Muscle layer of colon (tissue), 2 donors: ENCODE data around the gene TIGD7.

ENCODE experiments used
- H3K27ac ChIP-seq: one replicate; pipeline ENCODE4 v1.7.0; 2013; ENCODE audit warnings: low read depth, mild to moderate bottlenecking, low read length, moderate library complexity
- H3K27me3 ChIP-seq, 2 donors: one replicate each; pipeline ENCODE4 v1.7.0; 2013; ENCODE audit warnings: low read length in 2 of 2, mild to moderate bottlenecking in 2 of 2; ENCODE audit not compliant: insufficient read depth in 2 of 2, control insufficient read depth in 1 of 2
- H3K36me3 ChIP-seq: one replicate; pipeline ENCODE4 v1.7.0; 2013; ENCODE audit warnings: mild to moderate bottlenecking, low read length; ENCODE audit not compliant: insufficient read depth
- H3K4me1 ChIP-seq: one replicate; pipeline ENCODE4 v1.7.0; 2013; ENCODE audit warnings: mild to moderate bottlenecking, low read length; ENCODE audit not compliant: insufficient read depth
- H3K4me3 ChIP-seq, 2 donors: one replicate each; pipeline ENCODE4 v1.7.0; 2013; ENCODE audit warnings: low read length in 2 of 2, low read depth in 1 of 2, mild to moderate bottlenecking in 1 of 2, moderate library complexity in 1 of 2
- H3K9ac ChIP-seq: one replicate; pipeline ENCODE4 v1.7.0; 2013; ENCODE audit warnings: low read length
- H3K9me3 ChIP-seq: one replicate; pipeline ENCODE4 v1.7.0; 2013; ENCODE audit warnings: mild to moderate bottlenecking, low read length
- donor health status: abdominal sarcoma.
- donor health status: Adenocarcinoma of cecum.

The TIGD7 gene, protein sequence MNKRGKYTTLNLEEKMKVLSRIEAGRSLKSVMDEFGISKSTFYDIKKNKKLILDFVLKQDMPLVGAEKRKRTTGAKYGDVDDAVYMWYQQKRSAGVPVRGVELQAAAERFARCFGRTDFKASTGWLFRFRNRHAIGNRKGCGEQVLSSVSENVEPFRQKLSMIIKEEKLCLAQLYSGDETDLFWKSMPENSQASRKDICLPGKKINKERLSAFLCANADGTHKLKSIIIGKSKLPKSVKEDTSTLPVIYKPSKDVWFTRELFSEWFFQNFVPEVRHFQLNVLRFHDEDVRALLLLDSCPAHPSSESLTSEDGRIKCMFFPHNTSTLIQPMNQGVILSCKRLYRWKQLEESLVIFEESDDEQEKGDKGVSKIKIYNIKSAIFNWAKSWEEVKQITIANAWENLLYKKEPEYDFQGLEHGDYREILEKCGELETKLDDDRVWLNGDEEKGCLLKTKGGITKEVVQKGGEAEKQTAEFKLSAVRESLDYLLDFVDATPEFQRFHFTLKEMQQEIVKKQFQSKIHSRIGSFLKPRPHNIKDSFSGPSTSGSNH

DNA sequence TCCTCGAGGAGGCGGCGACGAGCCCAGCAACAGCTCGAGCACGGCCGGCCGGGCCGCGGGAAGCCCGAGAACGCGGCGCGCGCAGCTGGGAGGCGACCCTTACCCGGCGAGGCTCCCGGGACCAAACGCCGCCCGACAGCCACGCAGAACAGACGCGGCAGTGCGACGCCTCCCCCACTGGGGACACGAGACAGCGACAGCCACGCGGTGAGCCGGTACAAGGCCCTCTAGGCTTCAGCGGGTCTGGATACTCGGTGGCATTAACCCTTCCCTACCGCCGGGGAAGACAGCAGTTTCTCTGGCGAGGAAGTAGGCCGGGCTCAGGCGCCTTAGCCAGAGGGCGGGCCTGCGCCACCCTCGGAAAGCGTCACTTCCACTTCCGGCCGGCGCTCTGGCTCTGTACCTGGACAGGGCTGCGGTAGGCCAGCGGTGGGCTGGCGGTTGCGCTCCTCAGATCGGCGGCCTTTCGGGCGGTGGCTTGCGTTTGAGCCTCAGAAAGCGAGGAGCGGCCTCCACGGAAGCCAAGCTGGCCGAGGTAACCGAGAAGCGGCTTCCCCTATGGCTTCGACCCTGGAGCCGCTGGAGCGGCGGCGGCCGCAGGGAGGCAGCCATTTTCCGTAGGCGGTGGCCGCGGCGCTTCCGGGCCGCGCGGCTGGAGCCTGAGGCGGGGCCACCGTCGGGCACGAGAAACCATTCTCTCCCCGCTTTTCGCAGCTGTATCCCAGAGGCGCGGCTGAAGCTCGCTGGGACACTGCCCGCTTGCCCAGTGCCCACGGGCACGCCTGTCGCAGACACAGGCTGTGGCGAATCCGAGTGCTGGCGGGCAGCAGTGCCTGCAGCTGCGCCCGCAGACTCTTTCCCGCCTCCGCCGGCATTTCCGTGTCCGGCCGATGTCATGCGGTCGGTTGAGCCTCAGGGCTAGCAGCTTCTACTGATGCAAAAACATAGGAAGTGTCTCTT, at the start of gene TIGD7, which contains the start of gene ZNF75A:
TIGD7 (minus strand) TSS at position 322 of the 960 bp plus-strand sequence. CDS start 4,816 bp downstream, outside the sequence.
ZNF75A (plus strand) TSS at position 389 of the 960 bp plus-strand sequence. CDS start 2,932 bp downstream, outside the sequence.
- peaks cover 28% of the 10 kb centered on the region for H3K9me3 ChIP-seq
- peaks cover 13% of the 10 kb centered on the region for H3K4me1 ChIP-seq
- peaks cover 23% of the 10 kb centered on the region for H3K36me3 ChIP-seq
- H3K4me3 ChIP-seq, result peak within 1 kb of the TSS; percentile 63 to 66
- peak within 1 kb of the TSS; percentile 80 for H3K27ac ChIP-seq
- H3K27me3 ChIP-seq, result no peaks in the 10 kb centered on the region
- peak within 1 kb of the TSS; percentile 53 for H3K9ac ChIP-seq

DNA sequence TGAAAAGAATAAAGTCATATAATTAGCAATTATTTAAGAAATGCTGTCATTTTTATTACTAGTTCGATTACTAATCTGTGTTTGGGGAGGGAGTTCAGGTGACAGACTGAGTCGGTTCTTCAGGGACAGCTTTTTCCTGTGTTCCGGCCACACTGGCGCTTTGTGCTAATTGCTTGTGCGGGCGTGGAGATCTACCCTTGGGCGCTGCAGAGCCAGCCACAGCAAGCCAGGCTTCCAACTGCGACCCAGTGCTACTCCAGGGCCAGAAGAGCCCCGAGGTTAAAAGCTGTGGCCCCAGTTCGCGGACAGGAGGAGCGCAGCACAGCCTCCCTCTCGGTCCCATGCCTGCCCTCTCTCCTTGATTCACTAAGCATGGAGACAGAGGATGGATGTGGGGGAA, 43.9 kb upstream of the TIGD7 start:
- no peak overlapping the region for H3K9ac ChIP-seq
- H3K27me3 ChIP-seq, result no peaks in the 10 kb centered on the region
- no peaks in the 10 kb centered on the region for H3K9me3 ChIP-seq
- no peaks in the 10 kb centered on the region for H3K4me1 ChIP-seq
- no peaks in the 10 kb centered on the region for H3K36me3 ChIP-seq
- no peak overlapping the region for H3K4me3 ChIP-seq
- no peak overlapping the region for H3K27ac ChIP-seq

DNA sequence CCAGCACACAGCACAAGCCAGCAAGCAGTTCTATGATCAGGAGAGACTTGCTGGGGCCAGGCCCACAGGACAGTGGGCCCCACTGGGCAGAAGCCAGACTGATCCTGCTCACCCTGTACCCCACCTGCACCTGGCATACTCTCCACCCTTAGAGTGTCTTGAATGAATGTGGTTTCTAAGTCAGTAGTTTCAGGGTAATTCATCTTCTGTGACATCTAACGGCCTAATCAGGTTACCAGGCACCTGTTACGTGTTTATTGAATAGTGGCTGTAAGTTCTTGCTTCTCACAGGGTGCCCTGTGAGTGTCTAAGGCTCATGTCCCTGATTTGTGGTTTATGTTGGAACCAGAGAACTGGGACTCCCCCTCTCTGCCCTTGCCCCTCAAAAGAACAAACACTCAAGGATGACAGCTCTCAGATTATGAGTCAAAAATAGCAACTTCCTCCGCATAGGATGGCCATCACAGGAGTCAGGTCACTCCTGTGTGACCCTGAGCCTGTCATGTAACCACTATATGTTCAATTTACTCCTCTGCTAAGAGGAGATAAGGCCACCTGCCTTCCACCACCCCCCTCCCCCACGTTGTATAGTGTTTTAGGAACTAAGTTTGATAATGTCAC, 43.4 kb upstream of the TIGD7 start:
- Histone ChIP-seq H3K4me3 (no peak overlapping the region), H3K9ac (no peak overlapping the region), H3K27ac (no peak overlapping the region), H3K36me3 (no peaks in the 10 kb centered on the region), H3K9me3 (no peaks in the 10 kb centered on the region), H3K4me1 (no peaks in the 10 kb centered on the region), H3K27me3 (no peaks in the 10 kb centered on the region)

DNA sequence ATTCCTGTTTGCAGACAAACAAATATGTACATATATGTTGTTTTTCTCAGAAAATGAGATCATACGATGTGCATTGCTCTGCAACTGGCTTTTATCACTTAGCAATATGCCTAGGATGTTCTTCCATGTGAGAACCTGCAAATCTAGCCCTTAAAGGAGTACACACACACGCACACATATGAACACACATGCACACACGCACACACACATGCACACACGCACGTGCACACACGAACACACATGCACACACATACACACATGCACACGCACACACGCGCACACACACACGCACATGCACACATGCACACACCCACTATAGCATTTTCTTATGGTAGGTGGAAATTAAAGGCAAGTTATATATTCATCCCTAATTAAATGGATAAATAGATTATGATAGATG, 42.4 kb upstream of the TIGD7 start:
- no peaks in the 10 kb centered on the region for H3K36me3 ChIP-seq
- no peak overlapping the region for H3K9ac ChIP-seq
- no peaks in the 10 kb centered on the region for H3K4me1 ChIP-seq
- H3K4me3 ChIP-seq, result no peak overlapping the region
- no peaks in the 10 kb centered on the region for H3K27me3 ChIP-seq
- no peak overlapping the region for H3K27ac ChIP-seq
- no peaks in the 10 kb centered on the region for H3K9me3 ChIP-seq

DNA sequence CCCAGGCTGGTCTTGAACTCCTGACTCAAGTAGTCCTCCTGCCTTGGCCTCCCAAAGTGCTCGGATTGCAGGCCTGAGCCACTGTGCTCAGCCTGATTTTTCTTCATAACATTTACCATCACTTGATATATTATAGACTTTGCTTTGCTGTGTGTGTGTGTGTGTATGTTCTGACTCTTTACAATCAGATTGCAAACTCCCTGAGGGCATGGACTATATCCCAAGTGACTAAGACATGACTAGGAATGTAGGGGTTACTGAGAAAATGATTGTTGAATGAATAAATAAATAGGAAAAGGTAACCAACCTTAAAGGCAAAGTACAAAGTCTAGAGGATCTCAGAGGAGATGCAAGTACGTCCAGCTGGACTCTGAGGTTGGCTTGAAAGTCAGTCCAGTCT, 40.8 kb upstream of the TIGD7 start:
- H3K27ac ChIP-seq, result no peak overlapping the region
- no peaks in the 10 kb centered on the region for H3K9me3 ChIP-seq
- no peaks in the 10 kb centered on the region for H3K36me3 ChIP-seq
- no peak overlapping the region for H3K9ac ChIP-seq
- H3K4me3 ChIP-seq, result no peak overlapping the region
- no peaks in the 10 kb centered on the region for H3K27me3 ChIP-seq
- no peaks in the 10 kb centered on the region for H3K4me1 ChIP-seq

DNA sequence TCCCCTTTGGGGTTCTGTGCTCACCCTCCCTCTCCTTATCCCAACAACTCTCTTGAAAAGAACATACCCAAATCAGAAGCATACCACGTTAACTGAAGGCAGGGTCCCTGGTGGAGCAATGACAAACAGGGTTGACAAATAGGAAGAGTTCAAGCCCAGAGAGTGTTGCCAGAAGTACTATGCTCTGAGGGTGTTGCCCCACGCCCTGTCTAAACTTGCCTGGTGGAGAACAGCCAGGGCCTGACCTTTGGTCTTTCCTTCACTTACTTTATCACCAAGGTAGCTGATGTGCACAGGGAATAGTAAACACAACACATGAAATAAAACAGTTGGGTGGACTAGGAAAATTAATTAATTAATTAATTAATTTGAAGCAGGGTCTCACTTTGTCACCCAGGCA, 23.4 kb upstream of the TIGD7 start:
- no peak overlapping the region for H3K4me3 ChIP-seq
- no peaks in the 10 kb centered on the region for H3K27me3 ChIP-seq
- no peaks in the 10 kb centered on the region for H3K4me1 ChIP-seq
- no peak overlapping the region for H3K27ac ChIP-seq
- H3K36me3 ChIP-seq, result no peaks in the 10 kb centered on the region
- no peak overlapping the region for H3K9ac ChIP-seq
- H3K9me3 ChIP-seq, result no peaks in the 10 kb centered on the region

DNA sequence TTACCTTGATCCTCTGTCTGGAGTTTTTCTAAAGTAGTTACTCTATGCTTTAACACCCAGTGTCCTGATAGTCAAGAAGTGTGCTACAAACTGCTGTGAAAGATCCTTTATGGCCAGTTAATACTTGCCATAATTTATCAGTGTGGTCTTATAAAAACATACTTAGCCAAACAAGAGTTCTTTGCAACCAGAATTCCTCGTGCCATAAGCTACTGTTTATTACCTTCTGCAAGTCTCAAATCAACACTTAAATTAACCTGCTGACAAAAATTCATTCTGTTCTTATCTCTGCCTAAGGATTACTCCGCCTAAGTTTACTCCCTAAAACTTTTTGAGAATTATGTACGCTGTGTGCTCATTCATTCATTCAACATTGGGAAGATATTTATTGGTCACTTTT, 22.9 kb upstream of the TIGD7 start:
- H3K36me3 ChIP-seq, result no peaks in the 10 kb centered on the region
- H3K4me1 ChIP-seq, result no peaks in the 10 kb centered on the region
- no peak overlapping the region for H3K9ac ChIP-seq
- H3K4me3 ChIP-seq, result no peak overlapping the region
- no peak overlapping the region for H3K27ac ChIP-seq
- no peaks in the 10 kb centered on the region for H3K27me3 ChIP-seq
- no peaks in the 10 kb centered on the region for H3K9me3 ChIP-seq

DNA sequence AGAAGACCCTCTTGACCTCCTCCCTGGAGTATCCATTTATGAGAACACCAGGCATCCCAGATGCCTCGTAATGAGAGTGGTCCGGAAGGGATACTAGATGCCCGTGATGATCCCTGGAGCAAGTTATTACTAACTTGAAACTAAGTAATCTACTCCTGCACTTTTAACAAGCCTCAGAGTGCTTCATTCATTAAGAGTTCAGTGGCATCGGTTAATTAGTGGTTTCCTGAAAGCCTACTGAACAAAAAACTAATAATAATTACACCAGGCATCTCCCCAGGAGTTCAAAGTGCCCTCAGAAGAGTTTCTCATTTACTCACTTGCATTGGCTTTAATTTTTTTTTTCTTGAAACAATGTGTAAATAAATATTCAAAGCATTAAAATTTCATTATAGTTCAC, 22.3 kb upstream of the TIGD7 start:
- Histone ChIP-seq H3K4me1 (no peaks in the 10 kb centered on the region), H3K9ac (no peak overlapping the region), H3K9me3 (no peaks in the 10 kb centered on the region), H3K27me3 (no peaks in the 10 kb centered on the region), H3K27ac (no peak overlapping the region), H3K4me3 (no peak overlapping the region), H3K36me3 (no peaks in the 10 kb centered on the region)

DNA sequence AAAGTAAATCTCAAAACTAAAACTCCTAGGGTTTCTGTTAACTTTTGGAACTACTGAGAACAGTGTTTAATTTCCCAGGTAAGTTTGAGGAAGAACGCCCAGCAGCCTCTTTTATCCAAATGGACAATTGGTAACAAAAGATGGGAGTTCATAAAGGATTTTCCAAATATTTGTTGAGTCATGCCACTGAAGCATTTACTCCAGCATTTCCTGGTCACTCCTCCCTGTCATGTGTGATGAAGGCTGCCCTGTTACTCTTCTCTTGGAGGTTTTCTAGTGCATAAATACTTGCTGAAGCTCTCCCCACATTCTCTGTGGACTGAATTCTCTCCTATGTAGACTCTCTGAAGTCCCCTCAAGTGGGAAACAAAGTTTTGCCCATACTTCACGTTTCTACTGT, 16.6 kb upstream of the TIGD7 start:
- Histone ChIP-seq H3K9me3 (peaks cover 52% of the 10 kb centered on the region), H3K27me3 (no peaks in the 10 kb centered on the region), H3K9ac (no peak overlapping the region), H3K4me3 (no peak overlapping the region), H3K27ac (no peak overlapping the region), H3K36me3 (peaks cover 15% of the 10 kb centered on the region), H3K4me1 (no peaks in the 10 kb centered on the region)

DNA sequence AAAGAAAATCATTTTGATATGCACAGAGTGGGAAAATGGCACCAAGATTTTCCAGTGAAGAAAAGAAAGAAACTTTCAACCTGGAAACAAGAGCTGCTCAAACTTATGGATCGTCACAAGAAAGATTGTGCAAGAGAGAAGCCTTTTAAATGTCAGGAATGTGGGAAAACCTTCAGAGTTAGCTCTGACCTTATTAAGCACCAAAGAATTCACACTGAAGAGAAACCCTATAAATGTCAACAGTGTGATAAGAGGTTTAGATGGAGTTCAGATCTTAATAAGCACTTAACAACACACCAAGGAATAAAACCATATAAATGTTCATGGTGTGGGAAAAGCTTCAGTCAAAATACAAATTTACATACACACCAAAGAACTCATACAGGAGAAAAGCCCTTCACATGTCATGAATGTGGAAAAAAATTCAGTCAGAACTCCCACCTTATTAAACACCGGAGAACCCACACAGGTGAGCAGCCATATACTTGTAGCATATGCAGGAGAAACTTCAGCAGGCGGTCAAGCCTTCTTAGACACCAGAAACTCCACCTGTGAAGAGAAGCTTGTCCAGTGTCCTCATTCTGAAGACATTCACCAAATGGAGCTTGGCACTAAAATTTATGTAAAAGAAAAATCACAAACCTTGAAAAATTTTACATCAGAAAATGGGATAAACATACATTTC, 12.2 kb upstream of the TIGD7 start:
- H3K9ac ChIP-seq, result no peak overlapping the region
- H3K27me3 ChIP-seq, result no peaks in the 10 kb centered on the region
- peak overlapping the region in 1 of 2 donors; percentile 33 for H3K4me3 ChIP-seq
- peaks cover 46% of the 10 kb centered on the region for H3K36me3 ChIP-seq
- H3K4me1 ChIP-seq, result no peaks in the 10 kb centered on the region
- H3K9me3 ChIP-seq, result peaks cover 89% of the 10 kb centered on the region
- H3K27ac ChIP-seq, result no peak overlapping the region
